Ovary (tissue), 9 donors: ENCODE data around the gene AP1G2. TPM values are rescaled to one million over a fixed set of nuclear protein-coding genes. Genes with fewer than 3 reads are reported as not detected.
"Not testable (repeated sequence)": the region's sequence is repeated elsewhere in the genome, so short reads cannot be mapped to it uniquely, and the experiment has no call there.

Source experiments
- DNase-seq, 5 donors: peaks; one replicate each; pipeline ENCODE4 v3.0.0-alpha.2; 2019 to 2020
- H3K27ac ChIP-seq, 2 donors: fragments of 200-600 bp; one replicate each; pipeline versions ENCODE4 v1.5.1 to v1.8.0; 2019 to 2022
- H3K27me3 ChIP-seq: fragments of 200-600 bp; one replicate; pipeline ENCODE4 v1.8.0; 2022
- H3K36me3 ChIP-seq: fragments of 200-600 bp; sonication (generic); one replicate; pipeline ENCODE4 v1.5.1; 2019
- H3K4me1 ChIP-seq: one replicate; pipeline ENCODE4 v1.8.1; 2013; ENCODE audit warnings: mild to moderate bottlenecking, moderate library complexity; ENCODE audit not compliant: insufficient read depth
- H3K4me3 ChIP-seq: fragments of 200-600 bp; sonication (generic); one replicate; pipeline ENCODE4 v1.5.1; 2017
- H3K9me3 ChIP-seq, 2 donors: fragments of 200-600 bp in 1 of 2; sonication (generic) in 1 of 2; one replicate each; pipeline versions ENCODE4 v1.5.1 to v1.8.1; 2013 to 2019; ENCODE audit warnings: mild to moderate bottlenecking in 1 of 2, moderate library complexity in 1 of 2
- EP300 ChIP-seq: sonication (generic); formaldehyde crosslinking; IDR thresholded peaks from one replicate; pipeline ENCODE4 v1.6.1; 2017; ENCODE audit warnings: antibody characterized with exemption
- POLR2A ChIP-seq: fragments of 450-650 bp; IDR thresholded peaks from one replicate; pipeline ENCODE4 v1.6.1; 2017; ENCODE audit warnings: antibody characterized with exemption, mild to moderate bottlenecking, moderate library complexity
- WGBS, 3 donors: extraction: QIAGEN DNeasy Blood & Tissue Kit in 1 of 3; methylation state at CpG; one replicate each; pipeline versions ENCODE4 v1.1.5 to v1.1.7; 2013 to 2017; 5-methylcytosine and 5-hydroxymethylcytosine counted together
- intact Hi-C, 4 donors: fragments of 100-400 bp; cut with DNase I; formaldehyde crosslinking; loops; one replicate each; pipeline versions ENCODE4 v1.11.0 to v1.15.1; 2022 to 2023
- polyA plus RNA-seq, 2 donors: library from polyadenylated mRNA; stranded (reverse); fragments of 200-250 nt in 1 of 2; fragments of 350-450 nt in 1 of 2; fragmentation: Illumina TruSeq in 1 of 2; extraction: RNeasy Lipid Tissue Mini Kit (QIAGEN cat#74804) in 1 of 2; gene quantifications; one replicate each; pipeline ENCODE4 v1.2.3, GENCODE V29; 2013 to 2014
- total RNA-seq, 7 donors: library from RNA; depleted of rRNA in 2 of 7; stranded (reverse); fragments of >200 nt in 2 of 7; fragmentation: NEBNext Ultra II Directional in 3 of 7; extraction: Animal tissue kit (Norgen Biotek cat#: 25700) in 3 of 7; gene quantifications; one replicate each; pipeline versions ENCODE4 v1.1.0 to v1.2.4, GENCODE V29; 2016 to 2023
- TF ChIP-seq, protein P1 (sequence below), 3 donors: fragments of 450-650 bp in 2 of 3; fragments of 200-600 bp in 1 of 3; IDR thresholded peaks; one replicate each; pipeline versions ENCODE4 v1.5.1 to v1.8.0; 2016 to 2022; ENCODE audit warnings: antibody characterized with exemption in 3 of 3, mild to moderate bottlenecking in 1 of 3
- donor health status: DM: no; HTN: no; CAD: no; lungs with moderate emphysema.
- donor health status: DM: no; HTN: no; CAD: no.
- donor health status: Bipolar disorder and iron deficiency.
- donor health status: DM: yes; HTN: yes; CAD: no.
- donor health status: DM: no; HTN: no; CAD: no.
- donor health status: DM: yes; HTN: yes; CAD: no.

The AP1G2 gene
- total and polyA plus RNA-seq, 9 donors, result 32.0 to 129 (median 87.6) TPM

DNA sequence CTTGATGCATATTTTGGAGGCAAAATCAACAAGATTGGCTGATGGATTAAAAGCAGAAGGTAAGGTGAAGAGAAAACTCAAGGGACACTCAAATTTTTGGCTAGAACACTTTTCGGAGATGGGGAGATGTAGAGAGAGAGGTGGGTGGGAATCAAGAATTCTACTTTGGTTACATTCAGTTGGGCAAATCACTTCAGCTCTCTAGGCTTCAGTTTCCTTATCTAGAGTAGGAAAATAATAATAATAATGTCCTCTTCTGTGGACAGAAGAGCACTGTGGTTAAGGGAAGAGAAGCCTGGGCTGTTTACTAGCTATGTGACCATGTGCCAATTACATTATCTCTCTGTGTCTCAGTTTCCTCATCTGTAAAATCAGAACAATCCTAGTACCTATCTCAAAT, 45.2 kb upstream of the AP1G2 start:
- no peaks in the 10 kb centered on the region for H3K36me3 ChIP-seq
- 90 to 100% (median 95%) methylated on average over 1 of the region's 1 CpG for WGBS, 3 donors
- H3K27me3 ChIP-seq, result no peaks in the 10 kb centered on the region
- intact Hi-C loops, result no loop called here
- H3K9me3 ChIP-seq, result no peaks in the 10 kb centered on the region
- no peaks in the 10 kb centered on the region for H3K4me1 ChIP-seq
- H3K27ac ChIP-seq, result no peak overlapping the region
- TF ChIP-seq POLR2A (no peak), EP300 (no peak)
- TF ChIP-seq, protein P1, sequence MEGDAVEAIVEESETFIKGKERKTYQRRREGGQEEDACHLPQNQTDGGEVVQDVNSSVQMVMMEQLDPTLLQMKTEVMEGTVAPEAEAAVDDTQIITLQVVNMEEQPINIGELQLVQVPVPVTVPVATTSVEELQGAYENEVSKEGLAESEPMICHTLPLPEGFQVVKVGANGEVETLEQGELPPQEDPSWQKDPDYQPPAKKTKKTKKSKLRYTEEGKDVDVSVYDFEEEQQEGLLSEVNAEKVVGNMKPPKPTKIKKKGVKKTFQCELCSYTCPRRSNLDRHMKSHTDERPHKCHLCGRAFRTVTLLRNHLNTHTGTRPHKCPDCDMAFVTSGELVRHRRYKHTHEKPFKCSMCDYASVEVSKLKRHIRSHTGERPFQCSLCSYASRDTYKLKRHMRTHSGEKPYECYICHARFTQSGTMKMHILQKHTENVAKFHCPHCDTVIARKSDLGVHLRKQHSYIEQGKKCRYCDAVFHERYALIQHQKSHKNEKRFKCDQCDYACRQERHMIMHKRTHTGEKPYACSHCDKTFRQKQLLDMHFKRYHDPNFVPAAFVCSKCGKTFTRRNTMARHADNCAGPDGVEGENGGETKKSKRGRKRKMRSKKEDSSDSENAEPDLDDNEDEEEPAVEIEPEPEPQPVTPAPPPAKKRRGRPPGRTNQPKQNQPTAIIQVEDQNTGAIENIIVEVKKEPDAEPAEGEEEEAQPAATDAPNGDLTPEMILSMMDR (IDR thresholded peaks at IDR 0.05), result no peak
- no peak for DNase-seq
- no peak overlapping the region for H3K4me3 ChIP-seq

DNA sequence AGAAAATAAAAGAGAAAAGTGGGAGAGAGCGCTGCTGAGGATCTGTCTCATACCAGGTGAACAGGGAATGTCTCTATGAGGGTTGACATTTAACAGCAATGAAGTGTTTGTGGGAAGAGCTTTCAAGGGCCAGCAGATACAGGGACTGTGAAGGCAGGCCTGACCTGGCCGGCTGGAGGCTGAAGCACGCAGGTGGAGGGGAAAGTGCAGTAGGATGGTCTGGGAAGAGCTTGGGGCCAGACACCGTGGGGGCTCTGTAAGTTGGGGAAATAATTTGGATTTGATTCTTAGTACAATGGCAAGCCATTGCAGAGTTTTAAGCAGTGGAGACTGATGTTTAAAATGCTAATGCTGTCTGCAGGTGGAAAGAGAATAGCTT, 44.8 kb upstream of the AP1G2 start:
- DNase-seq, result no peak
- intact Hi-C loops, result no loop called here
- WGBS, 3 donors, result 70 to 81% (median 79%) methylated on average over 4 of the region's 4 CpGs
- Histone ChIP-seq H3K4me3 (no peak overlapping the region), H3K4me1 (no peaks in the 10 kb centered on the region), H3K9me3 (no peaks in the 10 kb centered on the region), H3K36me3 (no peaks in the 10 kb centered on the region), H3K27me3 (no peaks in the 10 kb centered on the region), H3K27ac (no peak overlapping the region)
- no peak for TF ChIP-seq EP300
- TF ChIP-seq, protein P1 (IDR thresholded peaks at IDR 0.05), result no peak
- no peak for TF ChIP-seq POLR2A

DNA sequence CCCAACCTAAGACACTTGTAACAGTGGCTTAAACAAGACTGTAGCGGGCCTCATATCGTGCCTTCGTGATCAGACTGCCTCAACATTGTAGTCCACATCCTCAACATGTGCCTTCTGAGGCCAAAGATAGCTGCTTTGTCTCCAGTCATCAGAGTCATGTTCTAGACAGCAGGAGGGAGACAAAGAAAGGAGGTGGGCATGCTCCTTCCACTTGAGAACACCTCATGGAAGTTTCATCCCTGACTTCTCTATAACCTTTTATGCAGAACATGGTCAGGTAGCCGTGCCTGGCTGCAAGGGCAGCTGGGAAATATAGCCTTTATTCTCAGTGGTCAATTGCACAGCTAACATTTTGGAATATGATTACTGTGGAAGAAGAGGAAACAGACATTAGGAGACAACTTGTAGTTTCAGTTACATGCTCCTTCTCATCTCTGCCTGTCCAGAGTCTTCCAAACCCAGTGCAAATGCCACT, 43.3 kb upstream of the AP1G2 start:
- Histone ChIP-seq H3K4me3 (no peak overlapping the region), H3K27ac (no peak overlapping the region), H3K27me3 (no peaks in the 10 kb centered on the region), H3K4me1 (no peaks in the 10 kb centered on the region), H3K36me3 (no peaks in the 10 kb centered on the region), H3K9me3 (no peaks in the 10 kb centered on the region)
- no peak for TF ChIP-seq EP300
- TF ChIP-seq, protein P1 (IDR thresholded peaks at IDR 0.05), result no peak
- no peak for TF ChIP-seq POLR2A
- intact Hi-C loops, result no loop called here
- no peak for DNase-seq
- WGBS, 3 donors, result 62 to 66% (median 66%) methylated on average over 4 of the region's 4 CpGs

DNA sequence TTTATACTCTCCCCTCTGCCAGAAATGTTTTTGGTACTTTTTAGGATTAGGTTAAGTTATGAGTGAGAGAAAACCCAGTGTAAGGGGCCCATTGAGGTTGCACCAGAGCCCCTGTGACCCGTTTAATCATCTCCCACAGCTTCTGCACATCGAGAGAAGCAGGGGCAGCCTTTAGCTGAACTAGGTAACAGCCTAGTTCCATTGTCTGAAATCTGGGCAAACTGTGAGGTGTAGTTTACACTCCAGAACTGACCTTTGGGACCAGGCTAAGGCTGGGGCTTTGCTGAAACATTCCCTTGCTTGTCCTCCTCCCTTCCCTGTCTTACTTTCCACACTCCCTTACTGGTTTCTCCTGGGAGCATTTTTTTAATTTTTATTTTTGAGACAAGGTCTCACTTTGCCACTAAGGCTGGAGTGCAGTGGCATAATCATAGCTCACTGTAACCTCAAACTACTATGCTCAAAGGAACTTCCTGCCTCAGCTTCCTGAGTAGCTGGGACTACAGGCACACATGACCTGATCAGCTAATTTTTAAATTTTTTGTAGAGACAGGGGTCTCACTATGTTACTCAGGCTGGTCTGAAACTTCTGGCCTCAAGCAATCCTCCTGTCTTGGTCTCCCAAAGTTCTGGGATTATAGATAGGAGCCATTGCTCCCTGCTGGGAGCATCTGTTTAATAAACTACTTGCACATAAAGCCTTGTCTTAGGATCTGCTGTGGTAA, 42.7 kb upstream of the AP1G2 start:
- H3K27ac ChIP-seq, result no peak overlapping the region
- 61 to 76% (median 73%) methylated on average over 2 of the region's 2 CpGs for WGBS, 3 donors
- no peak overlapping the region for H3K4me3 ChIP-seq
- intact Hi-C loops, result no loop called here
- TF ChIP-seq EP300, result no peak
- TF ChIP-seq, protein P1 (IDR thresholded peaks at IDR 0.05), result no peak
- TF ChIP-seq POLR2A, result no peak
- no peaks in the 10 kb centered on the region for H3K36me3 ChIP-seq
- H3K9me3 ChIP-seq, result no peaks in the 10 kb centered on the region
- no peaks in the 10 kb centered on the region for H3K27me3 ChIP-seq
- H3K4me1 ChIP-seq, result no peaks in the 10 kb centered on the region
- DNase-seq, result no peak

DNA sequence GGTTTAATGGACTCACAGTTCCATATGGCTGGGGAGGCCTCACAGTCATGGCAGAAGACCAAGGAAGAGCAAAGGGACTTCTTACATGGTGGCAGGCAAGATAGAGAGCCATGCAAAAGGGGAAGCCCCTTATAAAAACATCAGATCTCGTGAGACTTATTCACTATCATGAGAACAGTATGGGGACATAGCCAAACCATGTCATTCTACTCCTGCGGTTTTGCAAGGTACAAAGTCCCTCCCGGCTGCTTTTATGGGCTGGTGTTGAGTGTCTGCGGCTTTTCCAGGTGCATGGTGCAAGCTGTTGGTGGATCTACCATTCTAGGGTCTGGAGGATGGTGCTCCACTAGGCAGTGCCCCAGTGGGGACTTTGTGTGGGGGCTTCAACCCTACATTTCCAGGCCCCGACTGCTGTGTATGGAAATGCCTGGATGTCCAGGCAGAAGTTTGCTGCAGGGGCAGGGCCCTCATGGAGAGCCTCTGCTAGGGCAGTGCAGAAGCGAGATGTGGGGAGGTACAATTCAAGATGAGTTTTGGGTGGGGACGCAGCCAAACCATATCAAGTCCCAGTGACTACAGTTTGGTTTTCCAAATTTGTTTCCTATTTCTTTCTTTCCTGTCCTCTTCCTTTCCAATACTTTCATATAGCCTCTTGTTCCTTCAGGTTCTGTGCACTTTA, 42.0 kb upstream of the AP1G2 start:
- H3K36me3 ChIP-seq, H3K4me1 ChIP-seq, H3K27me3 ChIP-seq, H3K4me3 ChIP-seq, H3K27ac ChIP-seq, H3K9me3 ChIP-seq, DNase-seq, intact Hi-C loops: not testable (repeated sequence)
- 64 to 65% (median 64%) methylated on average over 7 of the region's 7 CpGs for WGBS, 3 donors
